B cell (primary cell): ENCODE measurements around the gene RIIAD1. TPM values are rescaled to one million over a fixed set of nuclear protein-coding genes. Genes with fewer than 3 reads are reported as not detected.
"Not testable (repeated sequence)": the region's sequence is repeated elsewhere in the genome, so short reads cannot be mapped to it uniquely, and the experiment has no call there.

Experiments
- ATAC-seq: fragments of 200-7000 bp; cut with Tn5 transposase; one replicate; pipeline ENCODE4 v1.10.0; 2021; ENCODE audit warnings: low read depth, mild to moderate bottlenecking, moderate number of reproducible peaks, moderate library complexity
- CTCF ChIA-PET: fragments of 350-600 bp; sonication (Branson Sonifier 250); formaldehyde crosslinking; loops from one replicate; lab custom pipeline; 2021; ENCODE audit warnings: antibody characterized with exemption, inconsistent platforms; lab: Charles Lee
- POLR2A ChIA-PET: fragments of 350-600 bp; sonication (Branson Sonifier 250); formaldehyde crosslinking; loops from one replicate; lab custom pipeline; 2021; ENCODE audit warnings: antibody characterized with exemption; lab: Charles Lee
- DNase-seq: peaks from one replicate; pipeline ENCODE4 v3.0.0; 2013
- H2AFZ ChIP-seq: 2 replicates; pipeline ENCODE4 v1.6.1; 2012; ENCODE audit warnings: mild to moderate bottlenecking, low read depth, low read length; ENCODE audit not compliant: insufficient read depth, poor library complexity, severe bottlenecking
- H3K27ac ChIP-seq, 2 donors: 1 replicate in 1 of 2; 2 replicates in 1 of 2; pipeline ENCODE4 v1.5.1; 2012 to 2013; ENCODE audit warnings: low read length in 2 of 2, mild to moderate bottlenecking in 2 of 2, moderate library complexity in 1 of 2
- H3K27me3 ChIP-seq, 4 experiments: fragments of 200-600 bp in 1 of 4; sonication (generic) in 1 of 4; replicated peaks in 1 of 4; 1 replicate in 2 of 4; 2 replicates in 2 of 4; pipeline versions ENCODE4 v1.6.1 to v1.7.0; 2013 to 2016; ENCODE audit warnings: low read length in 3 of 4, mild to moderate bottlenecking in 2 of 4, mixed read lengths in 1 of 4, moderate library complexity in 1 of 4; ENCODE audit not compliant: insufficient read depth in 4 of 4, control insufficient read depth in 3 of 4; ENCODE audit errors: control extremely low read depth in 1 of 4
- H3K36me3 ChIP-seq, 2 experiments: replicated peaks in 1 of 2; 1 replicate in 1 of 2; 2 replicates in 1 of 2; pipeline versions ENCODE4 v1.6.1 to v1.7.1; 2013; ENCODE audit warnings: low read length in 1 of 2; ENCODE audit not compliant: insufficient read depth in 2 of 2, control insufficient read depth in 1 of 2; ENCODE audit errors: control extremely low read depth in 1 of 2, extremely low read depth in 1 of 2
- H3K4me1 ChIP-seq, 2 donors: fragments of 200-600 bp in 1 of 2; sonication (generic) in 1 of 2; 1 replicate in 1 of 2; 2 replicates in 1 of 2; pipeline versions ENCODE4 v1.5.1 to v1.6.1; 2013 to 2017; ENCODE audit warnings: low read length in 2 of 2; ENCODE audit not compliant: control insufficient read depth in 2 of 2, insufficient read depth in 2 of 2
- H3K4me2 ChIP-seq: replicated peaks from 2 replicates; pipeline ENCODE3; 2012; ENCODE audit warnings: mild to moderate bottlenecking, low read depth, low read length; ENCODE audit not compliant: poor library complexity, severe bottlenecking
- H3K4me3 ChIP-seq, 5 experiments: fragments of 200-600 bp in 1 of 5; sonication (generic) in 1 of 5; 1 replicate in 3 of 5; 2 replicates in 2 of 5; pipeline versions ENCODE4 v1.5.1 to v1.7.0; 2011 to 2016; ENCODE audit warnings: low read length in 4 of 5, mild to moderate bottlenecking in 4 of 5, low read depth in 2 of 5, control low read depth in 1 of 5, moderate library complexity in 1 of 5; ENCODE audit not compliant: insufficient read depth in 1 of 5; ENCODE audit errors: control extremely low read depth in 1 of 5, extremely low read depth in 1 of 5
- H3K79me2 ChIP-seq: fragments of 200-600 bp; sonication (generic); one replicate; pipeline ENCODE4 v1.6.0; 2016; ENCODE audit warnings: low read length; ENCODE audit not compliant: control insufficient read depth, insufficient read depth
- H3K9ac ChIP-seq: fragments of 200-600 bp; sonication (generic); 2 replicates; pipeline ENCODE4 v1.6.1; 2017; ENCODE audit warnings: mild to moderate bottlenecking, low read length, moderate library complexity
- H3K9me3 ChIP-seq, 3 donors: one replicate each; pipeline versions ENCODE4 v1.6.1 to v1.7.1; 2013; ENCODE audit warnings: low read length in 2 of 3; ENCODE audit not compliant: control insufficient read depth in 2 of 3, insufficient read depth in 1 of 3; ENCODE audit errors: control extremely low read depth in 1 of 3
- H4K20me1 ChIP-seq: 2 replicates; pipeline ENCODE4 v1.6.0; 2012; ENCODE audit warnings: mild to moderate bottlenecking, low read length; ENCODE audit not compliant: insufficient read depth, control insufficient read depth, poor library complexity, severe bottlenecking
- H3K27ac Mint-ChIP-seq: one replicate; pipeline ENCODE4 v1.8.0; 2021; ENCODE audit warnings: mixed read lengths
- H3K27me3 Mint-ChIP-seq: one replicate; pipeline ENCODE4 v1.8.0; 2021; ENCODE audit warnings: mixed read lengths
- H3K4me1 Mint-ChIP-seq: one replicate; pipeline ENCODE4 v1.8.0; 2021; ENCODE audit warnings: mixed read lengths
- H3K4me3 Mint-ChIP-seq: one replicate; pipeline ENCODE4 v1.8.0; 2021; ENCODE audit warnings: mixed read lengths
- H3K9me3 Mint-ChIP-seq: one replicate; pipeline ENCODE4 v1.8.0; 2022; ENCODE audit warnings: mixed read lengths; ENCODE audit not compliant: insufficient read depth
- EZH2 ChIP-seq: IDR thresholded peaks from 2 replicates; pipeline ENCODE4 v1.6.1; 2012; ENCODE audit warnings: borderline replicate concordance, low read depth, mild to moderate bottlenecking, moderate library complexity, low read length; ENCODE audit not compliant: insufficient read depth, poor library complexity, severe bottlenecking
- WGBS: methylation state at CpG from one replicate; pipeline ENCODE4 v1.1.5; 2013; ENCODE audit warnings: missing lambda C conversion rate; ENCODE audit not compliant: insufficient coverage; 5-methylcytosine and 5-hydroxymethylcytosine counted together
- intact Hi-C: fragments of 100-400 bp; cut with micrococcal nuclease; formaldehyde crosslinking; loops from one replicate; pipeline ENCODE4 v1.10.0; 2022
- polyA plus RNA-seq: library from polyadenylated mRNA; depleted of rRNA; stranded (reverse); fragments of >200 nt; gene quantifications from 2 replicates; pipeline ENCODE4 v1.2.3, GENCODE V29; 2012
- total RNA-seq, 2 donors: library from RNA; stranded (reverse); fragments of 120-200 nt in 1 of 2; gene quantifications; 1 replicate in 1 of 2; 2 replicates in 1 of 2; pipeline versions ENCODE4 v1.2.3 to v1.2.4, GENCODE V29; 2013 to 2022
- TF ChIP-seq, protein P1 (sequence below): fragments of 200-600 bp; IDR thresholded peaks from one replicate; pipeline ENCODE4 v1.8.0; 2022; ENCODE audit warnings: antibody characterized with exemption, mild to moderate bottlenecking

RIIAD1 gene
- total and polyA plus RNA-seq, 2 donors (not counting 1 experiment from before 2014, with no cell fraction given): not detected

DNA sequence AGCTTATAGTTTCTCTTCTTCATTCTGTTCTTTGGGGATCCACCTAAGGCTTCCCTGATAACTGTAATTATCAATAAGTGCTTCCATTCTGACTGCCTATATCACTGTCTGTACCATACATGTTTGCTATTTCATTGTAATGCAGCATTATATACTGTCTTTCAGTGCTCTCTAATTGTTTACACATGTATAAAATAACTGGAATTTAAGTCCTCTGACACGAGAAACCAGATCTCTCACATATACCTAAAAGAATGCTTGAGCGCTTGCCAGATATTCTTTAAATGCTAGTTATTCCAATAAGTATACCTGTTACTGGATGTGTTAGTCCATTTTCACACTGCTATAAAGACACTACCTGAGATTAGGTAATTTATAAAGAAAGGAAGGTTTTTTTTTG, 39.4 kb upstream of the RIIAD1 start:
- DNase-seq: no peak
- H3K4me1 Mint-ChIP-seq: no peaks in the 10 kb centered on the region
- H3K4me3 Mint-ChIP-seq: no peak overlapping the region
- intact Hi-C loops: no loop called here
- H3K79me2 ChIP-seq: no peaks in the 10 kb centered on the region
- peaks cover 11% of the 10 kb centered on the region in 2 experiments for H3K36me3 ChIP-seq
- TF ChIP-seq, protein P1, sequence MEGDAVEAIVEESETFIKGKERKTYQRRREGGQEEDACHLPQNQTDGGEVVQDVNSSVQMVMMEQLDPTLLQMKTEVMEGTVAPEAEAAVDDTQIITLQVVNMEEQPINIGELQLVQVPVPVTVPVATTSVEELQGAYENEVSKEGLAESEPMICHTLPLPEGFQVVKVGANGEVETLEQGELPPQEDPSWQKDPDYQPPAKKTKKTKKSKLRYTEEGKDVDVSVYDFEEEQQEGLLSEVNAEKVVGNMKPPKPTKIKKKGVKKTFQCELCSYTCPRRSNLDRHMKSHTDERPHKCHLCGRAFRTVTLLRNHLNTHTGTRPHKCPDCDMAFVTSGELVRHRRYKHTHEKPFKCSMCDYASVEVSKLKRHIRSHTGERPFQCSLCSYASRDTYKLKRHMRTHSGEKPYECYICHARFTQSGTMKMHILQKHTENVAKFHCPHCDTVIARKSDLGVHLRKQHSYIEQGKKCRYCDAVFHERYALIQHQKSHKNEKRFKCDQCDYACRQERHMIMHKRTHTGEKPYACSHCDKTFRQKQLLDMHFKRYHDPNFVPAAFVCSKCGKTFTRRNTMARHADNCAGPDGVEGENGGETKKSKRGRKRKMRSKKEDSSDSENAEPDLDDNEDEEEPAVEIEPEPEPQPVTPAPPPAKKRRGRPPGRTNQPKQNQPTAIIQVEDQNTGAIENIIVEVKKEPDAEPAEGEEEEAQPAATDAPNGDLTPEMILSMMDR: no peak
- TF ChIP-seq EZH2: no peak
- H3K27me3 Mint-ChIP-seq: no peaks in the 10 kb centered on the region
- H3K9me3 ChIP-seq: no peaks in the 10 kb centered on the region
- no peak overlapping the region for H3K27ac ChIP-seq
- no peak overlapping the region for H2AFZ ChIP-seq
- no CpG with 5 or more reads among the region's 2 CpGs for WGBS
- no peak overlapping the region for H3K4me3 ChIP-seq
- ChIA-PET POLR2A (no interaction called here), CTCF (no interaction called here)
- no peaks in the 10 kb centered on the region for H3K27me3 ChIP-seq
- no peaks in the 10 kb centered on the region for H4K20me1 ChIP-seq
- no peak overlapping the region for H3K4me2 ChIP-seq
- H3K9me3 Mint-ChIP-seq: no peaks in the 10 kb centered on the region
- no peaks in the 10 kb centered on the region for H3K4me1 ChIP-seq
- ATAC-seq: no peak
- H3K27ac Mint-ChIP-seq: no peak overlapping the region
- H3K9ac ChIP-seq: no peak overlapping the region

DNA sequence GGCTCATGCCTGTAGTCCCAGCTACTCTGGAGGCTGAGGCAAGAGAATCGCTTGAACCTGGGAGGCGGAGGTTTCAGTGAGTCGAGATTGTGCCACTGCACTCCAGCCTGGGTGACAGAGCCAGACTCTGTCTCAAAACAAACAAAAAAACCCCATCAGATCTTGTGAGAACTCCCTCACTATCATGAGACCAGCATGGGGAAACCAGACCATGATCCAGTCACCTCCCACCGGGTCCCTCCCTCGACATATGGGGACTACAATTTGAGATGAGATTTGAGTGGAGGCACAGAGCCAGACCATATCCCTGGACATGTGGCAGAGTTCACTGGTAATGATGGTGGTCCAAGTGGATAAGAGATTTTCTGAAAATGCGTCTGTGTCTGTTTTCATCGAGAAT, 38.4 kb upstream of the RIIAD1 start:
- H3K79me2 ChIP-seq, H3K27ac Mint-ChIP-seq, intact Hi-C loops, H3K9me3 Mint-ChIP-seq, DNase-seq, H3K9me3 ChIP-seq, H3K4me3 Mint-ChIP-seq, ATAC-seq, H3K4me2 ChIP-seq, H2AFZ ChIP-seq, H3K9ac ChIP-seq, H3K4me1 ChIP-seq, H3K27me3 ChIP-seq, H3K4me3 ChIP-seq, H3K4me1 Mint-ChIP-seq, H4K20me1 ChIP-seq, H3K27ac ChIP-seq, H3K27me3 Mint-ChIP-seq, POLR2A ChIA-PET: not testable (repeated sequence)
- peaks cover 11 to 12% of the 10 kb centered on the region in 2 experiments for H3K36me3 ChIP-seq
- 100% methylated on average over 3 of the region's 7 CpGs for WGBS
- CTCF ChIA-PET: interaction anchor here (0.7 kb wide), 1 partner anchor 620 kb away, joined by 3 read pairs; no protein-coding TSS in a partner anchor
